NT2/D1 (cell line): ENCODE measurements around the gene IRF7.

Source experiments
- SUZ12 ChIP-seq: IDR thresholded peaks from 2 replicates; pipeline ENCODE4 v1.6.1; 2011; ENCODE audit not compliant: insufficient read length, insufficient read depth; ENCODE audit errors: extremely low read depth
- YY1 ChIP-seq: IDR thresholded peaks from 2 replicates; pipeline ENCODE4 v1.6.1; 2011; ENCODE audit not compliant: insufficient read length, insufficient read depth
- ZNF274 ChIP-seq: IDR thresholded peaks from 2 replicates; pipeline ENCODE4 v1.6.1; 2011; ENCODE audit warnings: mild to moderate bottlenecking, low read depth, low read length

DNA sequence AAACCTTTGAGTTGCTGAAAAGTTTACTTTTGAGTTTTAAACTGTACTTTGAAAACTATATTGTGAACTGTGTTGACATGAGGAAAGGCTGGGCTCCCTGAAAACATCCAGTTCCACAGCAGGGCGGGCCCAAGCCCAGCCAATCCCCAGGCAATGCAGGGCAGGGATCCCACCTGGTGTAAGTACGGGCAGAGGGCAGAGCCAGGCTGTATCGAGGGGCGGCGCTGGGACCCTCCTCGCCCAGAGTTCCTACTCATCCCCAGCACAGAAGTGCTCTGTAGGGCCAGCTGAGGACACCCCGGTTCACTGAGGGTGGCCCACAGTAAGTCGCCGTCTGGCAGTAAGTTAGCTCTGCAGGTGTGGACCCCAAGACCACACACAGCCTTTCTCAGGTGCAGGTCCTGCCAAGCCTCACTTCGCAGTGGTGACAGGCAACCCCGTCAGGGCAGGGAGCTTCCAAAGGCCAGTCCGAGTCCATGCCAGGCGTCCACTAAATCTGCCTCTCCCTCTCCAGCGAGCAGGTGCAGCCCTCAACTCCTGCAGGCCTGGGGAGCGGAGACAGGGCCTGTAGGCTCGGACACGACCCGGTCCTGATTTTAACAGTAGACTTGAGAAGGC is 48.6 kb downstream of the IRF7 start:
- TF ChIP-seq YY1: no peak
- no peak for TF ChIP-seq ZNF274
- TF ChIP-seq SUZ12: no peak
